Stimulated activated naive CD8-positive, alpha-beta T cell treated with anti-CD3 and anti-CD28 coated beads, Interleukin-15, amount 100 ng/mL, for 72 hours (primary cell): ENCODE measurements around the gene PBX2.

ENCODE experiments used
- ATAC-seq: fragments of 150-1000 bp; cut with Tn5 transposase; 2 replicates; pipeline ENCODE4 v1.10.0; 2021; ENCODE audit warnings: mild to moderate bottlenecking, moderate library complexity
- DNase-seq, 2 donors: peaks; one replicate each; pipeline ENCODE4 v3.0.0; 2021 to 2022
- H3K27ac Mint-ChIP-seq, 2 donors: one replicate each; pipeline ENCODE4 v1.8.0; 2022; ENCODE audit warnings: mild to moderate bottlenecking in 2 of 2, mixed read lengths in 2 of 2, moderate library complexity in 2 of 2
- H3K27me3 Mint-ChIP-seq: one replicate; pipeline ENCODE4 v1.8.0; 2022; ENCODE audit warnings: mixed read lengths
- H3K4me1 Mint-ChIP-seq: one replicate; pipeline ENCODE4 v1.8.0; 2022; ENCODE audit warnings: mild to moderate bottlenecking, mixed read lengths
- H3K4me3 Mint-ChIP-seq, 2 donors: one replicate each; pipeline ENCODE4 v1.8.0; 2022; ENCODE audit warnings: mild to moderate bottlenecking in 2 of 2, mixed read lengths in 2 of 2, moderate library complexity in 1 of 2
- H3K9me3 Mint-ChIP-seq, 2 donors: one replicate each; pipeline ENCODE4 v1.8.0; 2022; ENCODE audit warnings: mixed read lengths in 2 of 2

PBX2 gene

DNA sequence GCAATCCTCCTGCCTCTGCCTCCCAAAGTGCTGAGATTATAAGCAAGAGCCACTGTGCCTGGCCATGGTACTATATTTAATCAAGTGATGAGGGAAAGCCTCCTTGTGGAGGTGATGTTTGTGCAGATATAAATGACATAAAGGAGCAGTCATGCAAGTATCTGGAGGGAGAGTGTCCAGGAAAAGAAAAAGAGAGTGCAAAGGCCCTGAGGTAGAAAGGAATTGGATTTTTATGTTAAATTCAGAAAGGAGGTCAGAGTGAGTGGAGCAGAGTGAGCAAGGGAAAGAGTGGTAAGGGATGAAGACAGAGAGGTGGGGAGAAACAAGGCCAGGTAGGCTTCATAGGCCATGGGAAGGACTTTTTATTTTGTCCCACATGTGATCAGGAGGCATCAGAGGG is 52.5 kb downstream of the PBX2 start:
- no peak for ATAC-seq

More for the DNA sequence above, 52.5 kb downstream of the PBX2 start:
- Mint-ChIP-seq H3K27ac (no peak overlapping the region), H3K4me1 (no peaks in the 10 kb centered on the region), H3K9me3 (no peaks in the 10 kb centered on the region), H3K4me3 (no peak overlapping the region), H3K27me3 (no peaks in the 10 kb centered on the region)
- DNase-seq = no peak
